ENCODE results near the gene SH3YL1. TPM values are rescaled to one million over a fixed set of nuclear protein-coding genes. Genes with fewer than 3 reads are reported as not detected.

SH3YL1 gene
- 23.9 TPM for polyA plus RNA-seq (2013, experiment 1 of 2)
- 23.0 TPM for polyA plus RNA-seq (2013, experiment 2 of 2)

- Histone ChIP-seq H3K4me2 (ENCODE audit: low read length, poor library complexity, severe bottlenecking) (peak within 1 kb of the TSS; percentile 93), H2BK5ac (ENCODE audit: low read depth, low read length, poor library complexity, severe bottlenecking) (peak within 1 kb of the TSS; percentile 54), H3K4me1 (ENCODE audit: control insufficient read depth, insufficient read depth, low read depth, low read length) (peaks cover 13% of the 10 kb centered on the region), H4K8ac (ENCODE audit: low read length) (peak within 1 kb of the TSS; percentile 96), H2BK12ac (ENCODE audit: low read length in 2 of 2) (peak within 1 kb of the TSS; percentile 86 to 87), H3K36me3 (ENCODE audit: control insufficient read depth in 1 of 2, insufficient read depth in 2 of 2, low read depth in 1 of 2, low read length in 2 of 2) (peaks cover 6 to 13% of the 10 kb centered on the region in 2 experiments), H3K27me3 (ENCODE audit: control insufficient read depth in 1 of 2, insufficient read depth in 1 of 2, low read length in 2 of 2) (no peaks in the 10 kb centered on the region), H3K4me3 (ENCODE audit: insufficient read depth in 1 of 2, low read depth in 1 of 2, low read length in 2 of 2) (peak within 1 kb of the TSS; percentile 93), H3K23ac (ENCODE audit: low read length in 2 of 2) (peak within 1 kb of the TSS; percentile 86 to 93), H3K9me3 (ENCODE audit: control insufficient read depth, low read length) (no peaks in the 10 kb centered on the region), H3K4ac (ENCODE audit: low read depth in 1 of 2, low read length in 2 of 2) (peak within 1 kb of the TSS; percentile 96), H3K9ac (ENCODE audit: low read length) (peak within 1 kb of the TSS; percentile 96), H3K27ac (ENCODE audit: low read length, poor library complexity, severe bottlenecking) (peak within 1 kb of the TSS; percentile 68), H3K14ac (ENCODE audit: low read length in 2 of 2) (peak within 1 kb of the TSS in 1 of 2 experiments; percentile 98), H4K91ac (ENCODE audit: low read length) (peak within 1 kb of the TSS; percentile 99), H2BK15ac (ENCODE audit: low read depth, poor library complexity, severe bottlenecking) (peak within 1 kb of the TSS; percentile 64), H3K79me1 (replicated peaks; ENCODE audit: low read length, poor library complexity, severe bottlenecking) (peaks cover 24% of the 10 kb centered on the region), H3K18ac (ENCODE audit: low read depth in 1 of 2, low read length in 2 of 2) (peak within 1 kb of the TSS; percentile 97 to 99), H2BK120ac (ENCODE audit: low read depth, low read length) (peak within 1 kb of the TSS; percentile 95), H2AFZ (ENCODE audit: low read depth, low read length) (peak within 1 kb of the TSS; percentile 89), H2AK5ac (ENCODE audit: low read length, severe bottlenecking) (peak within 1 kb of the TSS; percentile 16)
- DNase-seq: no peak
- 6% methylated on average over 57 of the region's 77 CpGs for WGBS
Observed at GRCh38 chr2:263774-264492, at the start of gene SH3YL1. TSS of gene SH3YL1 (minus strand) at chr2:264032. CDS start at chr2:263984, 48 bp downstream.

- H3K4ac ChIP-seq (ENCODE audit: low read depth in 1 of 2, low read length in 2 of 2): no peak overlapping the region
- H3K18ac ChIP-seq (ENCODE audit: low read depth in 1 of 2, low read length in 2 of 2): no peak overlapping the region
- DNase-seq: no peak
- no peak overlapping the region for H2BK5ac ChIP-seq (ENCODE audit: low read depth, low read length, poor library complexity, severe bottlenecking)
- H2BK15ac ChIP-seq (ENCODE audit: low read depth, poor library complexity, severe bottlenecking): no peak overlapping the region
- peaks cover 9% of the 10 kb centered on the region for H3K4me1 ChIP-seq (ENCODE audit: control insufficient read depth, insufficient read depth, low read depth, low read length)
- H3K4me2 ChIP-seq (ENCODE audit: low read length, poor library complexity, severe bottlenecking): no peak overlapping the region
- no peaks in the 10 kb centered on the region for H3K9me3 ChIP-seq (ENCODE audit: control insufficient read depth, low read length)
- H3K9ac ChIP-seq (ENCODE audit: low read length): no peak overlapping the region
- 71% methylated on average over 2 of the region's 5 CpGs for WGBS
- peaks cover 0 to 4% of the 10 kb centered on the region in 2 experiments for H3K36me3 ChIP-seq (ENCODE audit: control insufficient read depth in 1 of 2, insufficient read depth in 2 of 2, low read depth in 1 of 2, low read length in 2 of 2)
- no peak overlapping the region for H3K14ac ChIP-seq (ENCODE audit: low read length in 2 of 2)
- no peak overlapping the region for H2BK12ac ChIP-seq (ENCODE audit: low read length in 2 of 2)
- H3K79me1 ChIP-seq (replicated peaks; ENCODE audit: low read length, poor library complexity, severe bottlenecking): no peaks in the 10 kb centered on the region
- no peak overlapping the region for H2BK120ac ChIP-seq (ENCODE audit: low read depth, low read length)
- H3K27ac ChIP-seq (ENCODE audit: low read length, poor library complexity, severe bottlenecking): no peak overlapping the region
- H4K8ac ChIP-seq (ENCODE audit: low read length): no peak overlapping the region
- H3K23ac ChIP-seq (ENCODE audit: low read length in 2 of 2): no peak overlapping the region
- H3K27me3 ChIP-seq (ENCODE audit: control insufficient read depth in 1 of 2, insufficient read depth in 1 of 2, low read length in 2 of 2): no peaks in the 10 kb centered on the region
- H3K4me3 ChIP-seq (ENCODE audit: insufficient read depth in 1 of 2, low read depth in 1 of 2, low read length in 2 of 2): no peak overlapping the region
- H4K91ac ChIP-seq (ENCODE audit: low read length): no peak overlapping the region
- H2AK5ac ChIP-seq (ENCODE audit: low read length, severe bottlenecking): no peak overlapping the region
- H2AFZ ChIP-seq (ENCODE audit: low read depth, low read length): no peak overlapping the region
Observed at GRCh38 chr2:310994-311393, 47.2 kb upstream of the SH3YL1 start.

DNA sequence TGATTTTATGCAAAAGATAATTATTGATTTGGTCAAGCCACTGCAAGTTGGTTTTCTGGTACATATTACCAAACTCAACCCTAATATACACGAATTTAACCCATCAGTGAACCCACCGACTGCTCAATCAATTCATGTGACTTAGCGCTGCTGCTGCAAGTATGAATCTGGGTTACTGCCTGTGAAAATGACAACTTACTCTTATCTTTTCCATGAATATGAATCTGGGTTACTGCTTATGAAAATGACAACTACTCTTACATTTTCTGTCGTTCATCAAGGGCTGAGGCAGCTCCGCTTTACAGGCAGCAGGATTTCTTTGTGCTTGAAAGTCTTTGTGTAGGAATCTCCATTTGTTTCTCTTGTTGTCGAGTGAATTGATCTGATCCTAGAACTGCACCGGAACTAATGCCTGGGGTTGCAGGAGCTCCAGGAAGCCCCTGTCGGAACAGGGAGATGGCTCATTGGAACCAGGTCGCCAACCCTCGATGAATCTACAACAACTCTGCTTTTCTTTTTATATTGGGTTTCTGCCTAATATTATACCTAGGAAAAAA is 46.2 kb upstream of the SH3YL1 start:
- no peak overlapping the region for H2BK5ac ChIP-seq (ENCODE audit: low read depth, low read length, poor library complexity, severe bottlenecking)
- DNase-seq: no peak
- H2BK12ac ChIP-seq (ENCODE audit: low read length in 2 of 2): no peak overlapping the region
- no peak overlapping the region for H3K4me2 ChIP-seq (ENCODE audit: low read length, poor library complexity, severe bottlenecking)
- no peak overlapping the region for H2BK15ac ChIP-seq (ENCODE audit: low read depth, poor library complexity, severe bottlenecking)
- 78% methylated on average over 7 of the region's 10 CpGs for WGBS
- peaks cover 0 to 4% of the 10 kb centered on the region in 2 experiments for H3K36me3 ChIP-seq (ENCODE audit: control insufficient read depth in 1 of 2, insufficient read depth in 2 of 2, low read depth in 1 of 2, low read length in 2 of 2)
- H4K8ac ChIP-seq (ENCODE audit: low read length): no peak overlapping the region
- H2AK5ac ChIP-seq (ENCODE audit: low read length, severe bottlenecking): no peak overlapping the region
- H3K27me3 ChIP-seq (ENCODE audit: control insufficient read depth in 1 of 2, insufficient read depth in 1 of 2, low read length in 2 of 2): no peaks in the 10 kb centered on the region
- H2BK120ac ChIP-seq (ENCODE audit: low read depth, low read length): no peak overlapping the region
- H4K91ac ChIP-seq (ENCODE audit: low read length): no peak overlapping the region
- H3K9me3 ChIP-seq (ENCODE audit: control insufficient read depth, low read length): no peaks in the 10 kb centered on the region
- no peak overlapping the region for H3K9ac ChIP-seq (ENCODE audit: low read length)
- H2AFZ ChIP-seq (ENCODE audit: low read depth, low read length): no peak overlapping the region
- H3K23ac ChIP-seq (ENCODE audit: low read length in 2 of 2): no peak overlapping the region
- H3K79me1 ChIP-seq (replicated peaks; ENCODE audit: low read length, poor library complexity, severe bottlenecking): no peaks in the 10 kb centered on the region
- no peak overlapping the region for H3K18ac ChIP-seq (ENCODE audit: low read depth in 1 of 2, low read length in 2 of 2)
- no peak overlapping the region for H3K27ac ChIP-seq (ENCODE audit: low read length, poor library complexity, severe bottlenecking)
- peaks cover 9% of the 10 kb centered on the region for H3K4me1 ChIP-seq (ENCODE audit: control insufficient read depth, insufficient read depth, low read depth, low read length)
- no peak overlapping the region for H3K14ac ChIP-seq (ENCODE audit: low read length in 2 of 2)
- no peak overlapping the region for H3K4ac ChIP-seq (ENCODE audit: low read depth in 1 of 2, low read length in 2 of 2)
- no peak overlapping the region for H3K4me3 ChIP-seq (ENCODE audit: insufficient read depth in 1 of 2, low read depth in 1 of 2, low read length in 2 of 2)

DNA sequence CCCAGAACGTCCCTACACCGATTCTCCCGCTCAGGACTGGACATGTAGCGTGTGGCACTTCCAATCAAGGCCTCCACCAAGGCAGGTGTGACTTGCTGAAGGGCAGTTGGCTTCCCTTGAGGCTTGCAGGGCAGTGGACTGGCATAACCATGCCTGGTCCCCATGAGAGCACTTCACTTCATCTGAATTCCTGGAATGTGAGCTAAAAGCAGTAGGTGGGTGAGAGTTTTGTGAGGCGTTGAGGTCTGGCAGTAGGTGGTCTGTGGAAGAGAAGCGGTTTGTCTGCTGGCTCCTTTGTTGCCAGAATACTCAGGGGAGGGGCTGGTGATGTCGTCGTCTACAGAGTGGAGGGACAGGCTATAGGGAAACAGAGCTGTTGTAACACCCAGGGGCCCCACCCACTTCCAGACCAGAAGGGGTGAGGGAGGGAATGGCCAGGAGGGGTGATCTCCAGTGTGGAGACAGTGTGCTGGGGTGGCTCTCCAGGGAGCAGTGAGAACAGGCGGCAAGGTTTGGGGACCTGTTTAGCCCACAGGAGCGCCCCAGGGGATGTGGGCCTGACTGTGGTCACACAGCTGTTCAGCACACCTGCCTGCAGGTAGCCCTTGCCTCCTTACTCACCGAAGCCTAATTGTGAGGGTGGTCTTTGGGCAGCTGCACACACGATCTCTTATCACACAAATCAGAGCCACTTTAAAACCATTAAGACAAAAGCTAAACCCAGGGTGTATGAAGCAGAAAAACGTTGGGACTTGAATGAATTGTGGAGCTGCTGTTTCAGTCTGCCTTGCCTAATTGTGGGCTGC is 45.5 kb upstream of the SH3YL1 start:
- no peak for DNase-seq
- H3K4me2 ChIP-seq (ENCODE audit: low read length, poor library complexity, severe bottlenecking): no peak overlapping the region
- H2BK5ac ChIP-seq (ENCODE audit: low read depth, low read length, poor library complexity, severe bottlenecking): no peak overlapping the region
- no peak overlapping the region for H2BK15ac ChIP-seq (ENCODE audit: low read depth, poor library complexity, severe bottlenecking)
- H3K23ac ChIP-seq (ENCODE audit: low read length in 2 of 2): no peak overlapping the region
- H4K91ac ChIP-seq (ENCODE audit: low read length): no peak overlapping the region
- no peak overlapping the region for H3K4ac ChIP-seq (ENCODE audit: low read depth in 1 of 2, low read length in 2 of 2)
- no peak overlapping the region for H3K14ac ChIP-seq (ENCODE audit: low read length in 2 of 2)
- H2AFZ ChIP-seq (ENCODE audit: low read depth, low read length): no peak overlapping the region
- H3K27ac ChIP-seq (ENCODE audit: low read length, poor library complexity, severe bottlenecking): no peak overlapping the region
- no peaks in the 10 kb centered on the region for H3K27me3 ChIP-seq (ENCODE audit: control insufficient read depth in 1 of 2, insufficient read depth in 1 of 2, low read length in 2 of 2)
- H3K9me3 ChIP-seq (ENCODE audit: control insufficient read depth, low read length): no peaks in the 10 kb centered on the region
- H2AK5ac ChIP-seq (ENCODE audit: low read length, severe bottlenecking): no peak overlapping the region
- H3K4me3 ChIP-seq (ENCODE audit: insufficient read depth in 1 of 2, low read depth in 1 of 2, low read length in 2 of 2): no peak overlapping the region
- H3K36me3 ChIP-seq (ENCODE audit: control insufficient read depth in 1 of 2, insufficient read depth in 2 of 2, low read depth in 1 of 2, low read length in 2 of 2): peaks cover 0 to under 1% of the 10 kb centered on the region in 2 experiments
- 60% methylated on average over 8 of the region's 13 CpGs for WGBS
- H3K9ac ChIP-seq (ENCODE audit: low read length): no peak overlapping the region
- no peak overlapping the region for H2BK120ac ChIP-seq (ENCODE audit: low read depth, low read length)
- H3K79me1 ChIP-seq (replicated peaks; ENCODE audit: low read length, poor library complexity, severe bottlenecking): no peaks in the 10 kb centered on the region
- H3K4me1 ChIP-seq (ENCODE audit: control insufficient read depth, insufficient read depth, low read depth, low read length): peaks cover 9% of the 10 kb centered on the region
- H2BK12ac ChIP-seq (ENCODE audit: low read length in 2 of 2): no peak overlapping the region
- no peak overlapping the region for H4K8ac ChIP-seq (ENCODE audit: low read length)
- H3K18ac ChIP-seq (ENCODE audit: low read depth in 1 of 2, low read length in 2 of 2): no peak overlapping the region
